Measurements from ENCODE around the gene DPY19L1.
A peak's percentile ranks its signal among the peaks of the same experiment; 100 is the strongest.
"Not testable (repeated sequence)": the region's sequence is repeated elsewhere in the genome, so short reads cannot be mapped to it uniquely, and the experiment has no call there.

The DPY19L1 gene

GRCh38 chr7:35032166-35032565, 5.1 kb downstream of the DPY19L1 start:
- no peak for DNase-seq (ENCODE audit: low spot score)

- no peak for DNase-seq (ENCODE audit: low spot score)
These were observed 6.4 kb downstream of the DPY19L1 start for GRCh38 chr7:35030848-35031247.

GRCh38 chr7:35029311-35029710, 8.0 kb downstream of the DPY19L1 start:
- DNase-seq (ENCODE audit: low spot score) = no peak

GRCh38 chr7:35026150-35026549, 11.1 kb downstream of the DPY19L1 start:
- DNase-seq (ENCODE audit: low spot score) = no peak

GRCh38 chr7:35025369-35025870, 11.9 kb downstream of the DPY19L1 start:
- DNase-seq (ENCODE audit: low spot score) = no peak

GRCh38 chr7:35024298-35024697, 13.0 kb downstream of the DPY19L1 start:
- DNase-seq (ENCODE audit: low spot score) = no peak

GRCh38 chr7:35022725-35023124, 14.6 kb downstream of the DPY19L1 start:
- DNase-seq (ENCODE audit: low spot score) = no peak

- no peak for DNase-seq (ENCODE audit: low spot score)
These were observed 15.8 kb downstream of the DPY19L1 start for GRCh38 chr7:35021445-35021844.

GRCh38 chr7:35019801-35020200, 17.5 kb downstream of the DPY19L1 start:
- no peak for DNase-seq (ENCODE audit: low spot score)

GRCh38 chr7:35019179-35019729, 18.0 kb downstream of the DPY19L1 start:
- no peak for DNase-seq (ENCODE audit: low spot score)

- DNase-seq (ENCODE audit: low spot score) = no peak
These were observed 21.9 kb downstream of the DPY19L1 start for GRCh38 chr7:35015346-35015859.

- DNase-seq (ENCODE audit: low spot score) = no peak
These were observed 25.1 kb downstream of the DPY19L1 start for GRCh38 chr7:35012160-35012559.

- DNase-seq (ENCODE audit: low spot score) = no peak
These were observed 26.2 kb downstream of the DPY19L1 start for GRCh38 chr7:35011085-35011484.

- no peak for DNase-seq (ENCODE audit: low spot score)
These were observed 29.5 kb downstream of the DPY19L1 start for GRCh38 chr7:35007768-35008167.

GRCh38 chr7:35004531-35005095, 32.7 kb downstream of the DPY19L1 start:
- DNase-seq (ENCODE audit: low spot score) = peak; percentile 25

- DNase-seq (ENCODE audit: low spot score) = peak; percentile 99
These were observed 33.5 kb downstream of the DPY19L1 start for GRCh38 chr7:35003679-35004303.

- not testable (repeated sequence) for DNase-seq (ENCODE audit: low spot score)
These were observed 34.1 kb downstream of the DPY19L1 start for GRCh38 chr7:35003177-35003650.

GRCh38 chr7:34998335-34998734, 39.0 kb downstream of the DPY19L1 start:
- not testable (repeated sequence) for DNase-seq (ENCODE audit: low spot score)

- DNase-seq (ENCODE audit: low spot score) = not testable (repeated sequence)
These were observed 40.7 kb downstream of the DPY19L1 start for GRCh38 chr7:34996423-34997090.

- DNase-seq (ENCODE audit: low spot score) = no peak
These were observed 41.5 kb downstream of the DPY19L1 start for GRCh38 chr7:34995757-34996156.

- peak; percentile 72 for DNase-seq (ENCODE audit: low spot score)
These were observed 45.1 kb downstream of the DPY19L1 start for GRCh38 chr7:34991938-34992840.

Data from LoVo (cell line).